ENCODE measurements around the gene CYP19A1. TPM values are rescaled to one million over a fixed set of nuclear protein-coding genes. Genes with fewer than 3 reads are reported as not detected.

Gene CYP19A1
- total and polyA plus RNA-seq, 10 of the 15 experiments (the other 5 are each of a cell fraction or from before 2014, with no cell fraction given) = 0.08 to 1.8 (median 0.70) TPM

DNA sequence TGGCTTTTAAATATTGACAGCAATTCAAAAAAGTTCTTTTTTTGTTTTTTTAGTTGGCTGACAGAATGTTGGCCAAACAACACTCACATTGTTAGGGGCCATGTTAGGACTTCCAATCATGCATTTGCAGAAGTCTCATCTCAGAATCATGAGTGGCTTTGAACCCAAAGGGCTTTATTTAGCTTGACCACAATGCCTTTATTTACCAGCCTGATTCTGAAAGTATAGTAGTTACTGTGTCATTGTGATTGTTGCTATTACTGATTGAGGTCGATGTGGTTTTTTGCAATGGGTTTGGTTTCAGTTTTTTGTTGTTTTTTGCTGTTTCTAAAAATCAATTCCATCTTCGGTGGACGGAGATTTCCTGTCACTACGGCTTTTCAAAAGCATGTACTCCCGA, 10.3 kb upstream of the CYP19A1 start (continued):
- TF ChIP-seq BMI1 (IDR thresholded peaks at IDR 0.05; ENCODE audit: borderline replicate concordance) (no peak), GATAD2B (conservative IDR thresholded peaks at IDR 0.05; ENCODE audit: low read depth) (no peak), MXI1 (IDR thresholded peaks at IDR 0.05; ENCODE audit: low read depth, low read length) (no peak), NR2C2 (IDR thresholded peaks at IDR 0.05; ENCODE audit: borderline replicate concordance, control insufficient read depth, insufficient read length, low read depth) (no peak), POLR2AphosphoS5 (IDR thresholded peaks at IDR 0.05; ENCODE audit: low read length) (no peak), FOXK2 (IDR thresholded peaks at IDR 0.05) (peak; percentile 55), MEF2A (IDR thresholded peaks at IDR 0.05; ENCODE audit: insufficient read depth, low read depth, low read length) (peak; percentile 97), KDM1A (IDR thresholded peaks at IDR 0.05; ENCODE audit: borderline replicate concordance) (no peak), TBL1XR1 (IDR thresholded peaks at IDR 0.05; ENCODE audit: low read depth, low read length) (peak; percentile 93), NFYB (IDR thresholded peaks at IDR 0.05; ENCODE audit: insufficient read depth, low read depth, low read length) (no peak), ZNF687 (IDR thresholded peaks at IDR 0.05) (no peak), MLLT1 (IDR thresholded peaks at IDR 0.05) (peak; percentile 93), EP300 (IDR thresholded peaks at IDR 0.05; ENCODE audit: borderline replicate concordance in 1 of 2, control insufficient read depth in 1 of 2, low read depth in 2 of 2, low read length in 2 of 2) (peak in 1 of 2 experiments; percentile 63; a peak in 2 of 4 replicates), E4F1 (IDR thresholded peaks at IDR 0.05; ENCODE audit: borderline replicate concordance, partially characterized antibody) (no peak), NR2F1 (conservative IDR thresholded peaks at IDR 0.05) (peak; percentile 69)
- TF ChIP-seq, protein P1, sequence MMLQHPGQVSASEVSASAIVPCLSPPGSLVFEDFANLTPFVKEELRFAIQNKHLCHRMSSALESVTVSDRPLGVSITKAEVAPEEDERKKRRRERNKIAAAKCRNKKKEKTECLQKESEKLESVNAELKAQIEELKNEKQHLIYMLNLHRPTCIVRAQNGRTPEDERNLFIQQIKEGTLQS (IDR thresholded peaks at IDR 0.05; ENCODE audit: borderline replicate concordance, extremely low read depth, low read depth, low read length) = no peak
- TF ChIP-seq, protein P2, sequence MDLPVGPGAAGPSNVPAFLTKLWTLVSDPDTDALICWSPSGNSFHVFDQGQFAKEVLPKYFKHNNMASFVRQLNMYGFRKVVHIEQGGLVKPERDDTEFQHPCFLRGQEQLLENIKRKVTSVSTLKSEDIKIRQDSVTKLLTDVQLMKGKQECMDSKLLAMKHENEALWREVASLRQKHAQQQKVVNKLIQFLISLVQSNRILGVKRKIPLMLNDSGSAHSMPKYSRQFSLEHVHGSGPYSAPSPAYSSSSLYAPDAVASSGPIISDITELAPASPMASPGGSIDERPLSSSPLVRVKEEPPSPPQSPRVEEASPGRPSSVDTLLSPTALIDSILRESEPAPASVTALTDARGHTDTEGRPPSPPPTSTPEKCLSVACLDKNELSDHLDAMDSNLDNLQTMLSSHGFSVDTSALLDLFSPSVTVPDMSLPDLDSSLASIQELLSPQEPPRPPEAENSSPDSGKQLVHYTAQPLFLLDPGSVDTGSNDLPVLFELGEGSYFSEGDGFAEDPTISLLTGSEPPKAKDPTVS (IDR thresholded peaks at IDR 0.05; ENCODE audit: low read depth, low read length) = no peak
- TF ChIP-seq, protein P3, sequence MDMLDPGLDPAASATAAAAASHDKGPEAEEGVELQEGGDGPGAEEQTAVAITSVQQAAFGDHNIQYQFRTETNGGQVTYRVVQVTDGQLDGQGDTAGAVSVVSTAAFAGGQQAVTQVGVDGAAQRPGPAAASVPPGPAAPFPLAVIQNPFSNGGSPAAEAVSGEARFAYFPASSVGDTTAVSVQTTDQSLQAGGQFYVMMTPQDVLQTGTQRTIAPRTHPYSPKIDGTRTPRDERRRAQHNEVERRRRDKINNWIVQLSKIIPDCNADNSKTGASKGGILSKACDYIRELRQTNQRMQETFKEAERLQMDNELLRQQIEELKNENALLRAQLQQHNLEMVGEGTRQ (IDR thresholded peaks at IDR 0.05; ENCODE audit: borderline replicate concordance, low read depth, low read length) = no peak
